Liver (tissue), 9 donors: ENCODE measurements around the gene CATSPER4. TPM values are rescaled to one million over a fixed set of nuclear protein-coding genes. Genes with fewer than 3 reads are reported as not detected.

Source experiments
- DNase-seq: peaks from one replicate; pipeline ENCODE4 v3.0.0-alpha.2; 2017; ENCODE audit warnings: low spot score
- H3K27ac ChIP-seq, 2 donors: one replicate each; pipeline ENCODE4 v1.7.0; 2013; ENCODE audit warnings: inconsistent platforms in 2 of 2, low read length in 2 of 2, control low read depth in 1 of 2, low read depth in 1 of 2, mild to moderate bottlenecking in 1 of 2
- H3K27me3 ChIP-seq, 4 donors: one replicate each; pipeline versions ENCODE4 v1.6.1 to v1.7.0; 2013; ENCODE audit warnings: low read length in 3 of 4, inconsistent platforms in 1 of 4, mild to moderate bottlenecking in 1 of 4, moderate library complexity in 1 of 4; ENCODE audit not compliant: control insufficient read depth in 4 of 4, insufficient read depth in 4 of 4
- H3K36me3 ChIP-seq, 4 donors: one replicate each; pipeline versions ENCODE4 v1.6.1 to v1.7.0; 2013; ENCODE audit warnings: low read length in 3 of 4, mild to moderate bottlenecking in 3 of 4, low read depth in 1 of 4, moderate library complexity in 1 of 4; ENCODE audit not compliant: control insufficient read depth in 4 of 4, insufficient read depth in 3 of 4
- H3K4me1 ChIP-seq, 4 donors: one replicate each; pipeline versions ENCODE4 v1.6.1 to v1.7.0; 2013; ENCODE audit warnings: low read length in 3 of 4, mild to moderate bottlenecking in 3 of 4, moderate library complexity in 1 of 4; ENCODE audit not compliant: control insufficient read depth in 4 of 4, insufficient read depth in 4 of 4
- H3K4me3 ChIP-seq, 3 donors: one replicate each; pipeline versions ENCODE4 v1.6.1 to v1.7.0; 2013; ENCODE audit warnings: low read length in 3 of 3, control low read depth in 1 of 3, low read depth in 1 of 3, mild to moderate bottlenecking in 1 of 3
- H3K9ac ChIP-seq, 2 donors: one replicate each; pipeline ENCODE4 v1.7.0; 2013; ENCODE audit warnings: low read length in 2 of 2, mild to moderate bottlenecking in 2 of 2, moderate library complexity in 2 of 2, control low read depth in 1 of 2, low read depth in 1 of 2
- H3K9me3 ChIP-seq, 4 donors: one replicate each; pipeline versions ENCODE4 v1.6.1 to v1.7.0; 2013; ENCODE audit warnings: low read length in 3 of 4; ENCODE audit not compliant: control insufficient read depth in 4 of 4
- CTCF ChIP-seq: fragments of 150-350 bp; IDR thresholded peaks from 2 replicates; pipeline ENCODE4 v1.5.1; 2017; ENCODE audit warnings: improper control_type of control experiment, low read depth, low read length; ENCODE audit not compliant: missing input control
- FOXA1 ChIP-seq: IDR thresholded peaks from 2 replicates; pipeline ENCODE4 v1.6.1; 2016; ENCODE audit warnings: antibody characterized with exemption
- HNF4G ChIP-seq: IDR thresholded peaks from 2 replicates; pipeline ENCODE4 v1.6.1; 2016; ENCODE audit warnings: antibody characterized with exemption
- JUND ChIP-seq, 2 donors: IDR thresholded peaks; 2 replicates each; pipeline ENCODE4 v1.6.1; 2016; ENCODE audit warnings: antibody characterized with exemption in 2 of 2
- MAX ChIP-seq: IDR thresholded peaks from 2 replicates; pipeline ENCODE4 v1.6.1; 2016; ENCODE audit warnings: antibody characterized with exemption
- RAD21 ChIP-seq, 2 donors: IDR thresholded peaks; 2 replicates each; pipeline ENCODE4 v1.6.1; 2016; ENCODE audit warnings: antibody characterized with exemption in 2 of 2, mild to moderate bottlenecking in 2 of 2
- REST ChIP-seq: IDR thresholded peaks from 2 replicates; pipeline ENCODE4 v1.6.1; 2016; ENCODE audit warnings: antibody characterized with exemption, mild to moderate bottlenecking
- TAF1 ChIP-seq: conservative IDR thresholded peaks from 2 replicates; pipeline ENCODE4 v1.6.1; 2016; ENCODE audit warnings: antibody characterized with exemption, mild to moderate bottlenecking
- YY1 ChIP-seq: IDR thresholded peaks from 2 replicates; pipeline ENCODE4 v1.6.1; 2016; ENCODE audit warnings: antibody characterized with exemption, mild to moderate bottlenecking
- ZBTB33 ChIP-seq: IDR thresholded peaks from 2 replicates; pipeline ENCODE4 v1.6.1; 2016; ENCODE audit warnings: antibody characterized with exemption
- WGBS: extraction: QIAGEN DNeasy Blood & Tissue Kit; methylation state at CpG from one replicate; pipeline ENCODE4 v1.1.7; 2013; 5-methylcytosine and 5-hydroxymethylcytosine counted together
- polyA plus RNA-seq, 2 donors: library from polyadenylated mRNA; stranded (reverse) in 1 of 2; unstranded in 1 of 2; fragments of 200-250 nt in 1 of 2; fragments of >200 nt in 1 of 2; fragmentation: Nextera tagmentation in 1 of 2; extraction: Ambion mirVana in 1 of 2; gene quantifications; one replicate each; pipeline versions ENCODE4 v1.2.1 to v1.2.3, GENCODE V29; 2013 to 2015
- total RNA-seq, 2 donors: library from RNA; depleted of rRNA; stranded (reverse); fragments of >200 nt; gene quantifications; one replicate each; pipeline ENCODE4 v1.2.3, GENCODE V29; 2014
- donor health status: healthy.
- donor health status: healthy.
- donor health status: healthy.
- donor health status: healthy.
- donor health status: healthy.

CATSPER4 gene
- total and polyA plus RNA-seq, 4 donors: not detected

- peak overlapping the region in 1 of 3 donors; percentile 44 for H3K4me3 ChIP-seq
Observed at GRCh38 chr1:26163684-26164035, 26.7 kb upstream of the CATSPER4 start.

GRCh38 chr1:26164036-26164860 lies 26.2 kb upstream of the CATSPER4 start:
- Histone ChIP-seq H3K4me3 (peak overlapping the region in 2 of 3 donors; percentile 44 to 49), H3K36me3 (no peaks in the 10 kb centered on the region), H3K9ac (no peak overlapping the region), H3K27ac (no peak overlapping the region), H3K27me3 (peaks cover 0 to 2% (median 0%) of the 10 kb centered on the region in 4 donors), H3K4me1 (peaks cover 10 to 26% (median 18%) of the 10 kb centered on the region in 4 donors), H3K9me3 (no peaks in the 10 kb centered on the region)
- 10% methylated on average over 72 of the region's 72 CpGs for WGBS
- TF ChIP-seq YY1 (no peak), ZBTB33 (no peak), MAX (no peak), TAF1 (no peak), FOXA1 (no peak), CTCF (peak; percentile 39), HNF4G (no peak)
- peak; percentile 52 for DNase-seq

More at GRCh38 chr1:26163684-26164035, 26.7 kb upstream of the CATSPER4 start:
- DNase-seq: no peak
- Histone ChIP-seq H3K4me1 (peaks cover 10 to 26% (median 18%) of the 10 kb centered on the region in 4 donors), H3K36me3 (no peaks in the 10 kb centered on the region), H3K27ac (no peak overlapping the region), H3K9me3 (no peaks in the 10 kb centered on the region), H3K9ac (no peak overlapping the region), H3K27me3 (peaks cover 0 to 2% (median 0%) of the 10 kb centered on the region in 4 donors)
- WGBS: 43% methylated on average over 9 of the region's 9 CpGs
- TF ChIP-seq RAD21 (IDR thresholded peaks at IDR 0.05) (no peak), HNF4G (no peak), TAF1 (no peak), CTCF (no peak), JUND (IDR thresholded peaks at IDR 0.05) (no peak), REST (no peak)
